K562 (cell line): ENCODE results near the gene RIMS3. TPM values are rescaled to one million over a fixed set of nuclear protein-coding genes. Genes with fewer than 3 reads are reported as not detected.

Experiments used
- ATAC-seq: fragments of 200-7000 bp; cut with Tn5 transposase; 3 replicates; pipeline ENCODE4 v1.9.1; 2020; ENCODE audit warnings: moderate library complexity
- BruUV-seq: library from RNA; stranded (reverse); fragments of 400-500 nt; replicated peaks from 2 replicates; lab custom pipeline; 2021; lab: Mats Ljungman, UMichigan
- CTCF ChIA-PET: fragments of 300-600 bp; formaldehyde crosslinking; extraction: SDS; loops from one replicate; lab custom pipeline; 2021; ENCODE audit warnings: low intra/inter-chr PET ratio; lab: Yijun Ruan, JAX
- POLR2A ChIA-PET: fragments of 300-600, 350-650 bp; sonication (Branson Sonifier 250); formaldehyde crosslinking; extraction: SDS; loops from one replicate; lab custom pipeline; 2021; ENCODE audit warnings: antibody characterized with exemption, inconsistent platforms; lab: Yijun Ruan, JAX
- DNase-seq, 4 experiments: peaks; one replicate each; pipeline versions ENCODE4 v3.0.0 to v3.0.0-alpha.2; 2011 to 2018; ENCODE audit warnings: low spot score in 3 of 4, mixed read lengths in 3 of 4; ENCODE audit errors: extremely low read depth in 1 of 4
- FAIRE-seq: peaks from 2 replicates; lab custom pipeline; 2011; peaks lifted over from hg19 to GRCh38; lab: Jason Lieb, UNC
- H2AFZ ChIP-seq: 2 replicates; pipeline ENCODE4 v1.6.0; 2011; ENCODE audit warnings: low read depth, low read length, control low read depth, inconsistent platforms
- H3K27ac ChIP-seq: fragments of 200-600 bp; 3 replicates; pipeline ENCODE4 v1.8.0; 2011; ENCODE audit warnings: low read depth, mild to moderate bottlenecking, control low read depth, inconsistent platforms, low read length, moderate library complexity, mixed read lengths; ENCODE audit errors: extremely low read depth
- H3K27me3 ChIP-seq, 2 experiments: fragments of 300-600 bp in 1 of 2; 2 replicates in 1 of 2; 3 replicates in 1 of 2; pipeline versions ENCODE4 v1.6.0 to v1.8.0; 2011; ENCODE audit warnings: inconsistent platforms in 2 of 2, low read length in 2 of 2, mild to moderate bottlenecking in 1 of 2, mixed read lengths in 1 of 2, moderate library complexity in 1 of 2; ENCODE audit not compliant: control insufficient read depth in 2 of 2, insufficient read depth in 2 of 2
- H3K36me3 ChIP-seq: fragments of 300-600 bp; 3 replicates; pipeline ENCODE4 v1.8.0; 2011; ENCODE audit warnings: mild to moderate bottlenecking, low read length, inconsistent platforms; ENCODE audit not compliant: control insufficient read depth, insufficient read depth
- H3K4me1 ChIP-seq, 2 experiments: fragments of 200-600 bp in 1 of 2; replicated peaks in 1 of 2; 2 replicates in 1 of 2; 3 replicates in 1 of 2; pipeline versions ENCODE4 v1.5.1 to v1.8.0; 2011; ENCODE audit warnings: inconsistent platforms in 2 of 2, low read length in 2 of 2, mild to moderate bottlenecking in 1 of 2, mixed read lengths in 1 of 2, moderate library complexity in 1 of 2; ENCODE audit not compliant: control insufficient read depth in 2 of 2, insufficient read depth in 2 of 2
- H3K4me2 ChIP-seq: 2 replicates; pipeline ENCODE4 v1.6.1; 2011; ENCODE audit warnings: low read length, control low read depth, inconsistent platforms, mixed read lengths; ENCODE audit not compliant: insufficient read depth
- H3K4me3 ChIP-seq: fragments of 200-600 bp; sonication (generic), shearing (Covaris generic); 2 replicates; pipeline ENCODE4 v1.5.1; 2016; ENCODE audit warnings: control low read depth, inconsistent platforms
- H3K79me2 ChIP-seq: fragments of 200-600 bp; 3 replicates; pipeline ENCODE4 v1.8.0; 2011; ENCODE audit warnings: low read length, inconsistent platforms; ENCODE audit not compliant: control insufficient read depth, insufficient read depth
- H3K9ac ChIP-seq, 2 experiments: 2 replicates each; pipeline versions ENCODE4 v1.6.0 to v1.6.1; 2011; ENCODE audit warnings: low read depth in 2 of 2, low read length in 2 of 2, control low read depth in 1 of 2, inconsistent platforms in 1 of 2, mild to moderate bottlenecking in 1 of 2, mixed read lengths in 1 of 2; ENCODE audit not compliant: insufficient read depth in 1 of 2
- H3K9me1 ChIP-seq: one replicate; pipeline ENCODE4 v1.6.0; 2011; ENCODE audit warnings: inconsistent platforms, mild to moderate bottlenecking, low read length, moderate library complexity; ENCODE audit not compliant: control insufficient read depth, insufficient read depth
- H3K9me3 ChIP-seq: replicated peaks from 2 replicates; pipeline ENCODE4 v1.5.1; 2011; ENCODE audit warnings: low read depth, low read length, inconsistent platforms; ENCODE audit not compliant: control insufficient read depth, insufficient read depth
- H4K20me1 ChIP-seq: replicated peaks from 2 replicates; pipeline ENCODE4 v1.6.1; 2011; ENCODE audit warnings: low read length, inconsistent platforms, mixed read lengths; ENCODE audit not compliant: control insufficient read depth, insufficient read depth
- BCOR ChIP-seq: fragments of 450-650 bp; IDR thresholded peaks from 2 replicates; pipeline ENCODE4 v1.6.1; 2016
- EP400 ChIP-seq: fragments of 450-650 bp; IDR thresholded peaks from 2 replicates; pipeline ENCODE4 v1.6.1; 2017; ENCODE audit warnings: antibody characterized with exemption, mild to moderate bottlenecking, moderate library complexity
- ETS2 ChIP-seq: IDR thresholded peaks from 2 replicates; pipeline ENCODE4 v1.6.1; 2016; ENCODE audit warnings: borderline replicate concordance, missing genetic modification characterization, mild to moderate bottlenecking, moderate library complexity, missing compliant biosample characterization; ENCODE audit not compliant: poor library complexity, severe bottlenecking
- MAFG ChIP-seq: fragments of 450-650 bp; conservative IDR thresholded peaks from 2 replicates; pipeline ENCODE4 v1.6.1; 2016; ENCODE audit warnings: missing genetic modification characterization, missing compliant biosample characterization
- MNT ChIP-seq, 2 experiments: fragments of 450-650 bp; conservative IDR thresholded peaks; 2 replicates each; pipeline ENCODE4 v1.6.1; 2017; ENCODE audit warnings: mild to moderate bottlenecking in 2 of 2, moderate library complexity in 2 of 2
- MYC ChIP-seq, 2 experiments: fragments of 250-450 bp in 1 of 2; sonication (Bioruptor Pico) in 1 of 2; IDR thresholded peaks; 2 replicates each; pipeline versions ENCODE4 v1.5.1 to v1.6.1; 2012 to 2021; ENCODE audit warnings: low read depth in 2 of 2, borderline replicate concordance in 1 of 2, improper control_type of control experiment in 1 of 2, low read length in 1 of 2, mild to moderate bottlenecking in 1 of 2, moderate library complexity in 1 of 2
- NUFIP1 ChIP-seq: fragments of 450-650 bp; IDR thresholded peaks from 2 replicates; pipeline ENCODE4 v1.6.1; 2018; ENCODE audit not compliant: partially characterized antibody
- TEAD2 ChIP-seq: fragments of 450-650 bp; IDR thresholded peaks from 2 replicates; pipeline ENCODE4 v1.6.1; 2016; ENCODE audit warnings: missing genetic modification characterization, control low read depth, missing compliant biosample characterization
- VEZF1 ChIP-seq: fragments of 200-800 bp; sonication (Bioruptor generic); IDR thresholded peaks from 2 replicates; pipeline ENCODE4 v1.6.1; 2017; ENCODE audit warnings: missing genetic modification characterization, missing compliant biosample characterization
- ZMIZ1 ChIP-seq, 2 experiments: fragments of 150-350 bp in 1 of 2; IDR thresholded peaks; 2 replicates each; pipeline ENCODE4 v1.6.1; 2012 to 2016; ENCODE audit warnings: low read depth in 2 of 2, low read length in 2 of 2, mild to moderate bottlenecking in 1 of 2, moderate library complexity in 1 of 2
- WGBS: fragments of 100-300 bp; shearing (Covaris generic); methylation state at CpG from one replicate; pipeline ENCODE4 v1.1.6; 2016; ENCODE audit warnings: low coverage, mixed read lengths; ENCODE audit not compliant: insufficient coverage; ENCODE audit errors: missing lambda C conversion rate; 5-methylcytosine and 5-hydroxymethylcytosine counted together
- in situ Hi-C: fragments of 300-500 bp; cut with MboI; formaldehyde crosslinking; loops from 4 replicates; pipeline ENCODE4 v1.15.0; 2018; ENCODE audit warnings: inconsistent platforms, mixed read lengths
- intact Hi-C: fragments of 100-400 bp; cut with micrococcal nuclease; formaldehyde crosslinking; loops from 2 replicates; pipeline ENCODE4 v1.14.2; 2022
- polyA plus RNA-seq, 8 experiments: library from polyadenylated mRNA; depleted of rRNA in 4 of 8; stranded (reverse) in 5 of 8; unstranded in 3 of 8; fragments of >200 nt; fragmentation: Nextera tagmentation in 2 of 8; fragmentation: Illumina TruSeq in 1 of 8; extraction: Ambion mirVana in 2 of 8; extraction: Trizol in 1 of 8; gene quantifications; 2 replicates each; pipeline versions ENCODE4 v1.2.1 to v1.2.3, GENCODE V29; 2011 to 2014; ENCODE audit warnings: inconsistent platforms in 1 of 8, missing spikeins in 1 of 8
- total RNA-seq, 7 experiments: library from RNA; depleted of rRNA in 6 of 7; stranded (reverse); fragments of >200 nt in 6 of 7; fragmentation: Illumina TruSeq in 2 of 7; extraction: Trizol in 2 of 7; gene quantifications; 2 replicates each; pipeline versions ENCODE4 v1.2.1 to v1.2.3, GENCODE V29; 2011 to 2021; ENCODE audit warnings: low replicate concordance in 1 of 7

RIMS3 gene
- total and polyA plus RNA-seq, 9 of the 15 experiments (the other 6 are each of a cell fraction or from before 2014, with no cell fraction given), result 0.06 to 1.2 (median 0.59) TPM

GRCh38 chr1:40712405-40712944 is 47.0 kb upstream of the RIMS3 start (continued):
- no peak for TF ChIP-seq ZMIZ1 (IDR thresholded peaks at IDR 0.05; ENCODE audit: low read depth in 2 of 2, low read length in 2 of 2)

- no TSS peak for BruUV-seq
- Histone ChIP-seq H3K36me3 (peaks cover 15% of the 10 kb centered on the region), H2AFZ (peak overlapping the region; percentile 37), H3K27ac (peak overlapping the region; percentile 90), H3K79me2 (peaks cover 87% of the 10 kb centered on the region), H3K27me3 (no peaks in the 10 kb centered on the region), H3K9ac (peak overlapping the region in 1 of 2 experiments; percentile 81; a peak in 2 of 4 replicates), H3K4me1 (peaks cover 0 to 29% of the 10 kb centered on the region in 2 experiments; a peak in 3 of 5 replicates), H3K4me3 (peak overlapping the region; percentile 49), H3K9me1 (no peaks in the 10 kb centered on the region), H3K4me2 (peak overlapping the region; percentile 87), H3K9me3 (no peaks in the 10 kb centered on the region), H4K20me1 (no peaks in the 10 kb centered on the region)
- ChIA-PET POLR2A (interaction anchor here (1.0 to 14.0 kb wide), 5 partner anchors 8 to 83 kb away, joined by 3 to 212 read pairs (median 10); partner anchors contain the start of gene NFYC), CTCF (no interaction called here)
- ATAC-seq (peak; percentile 33), FAIRE-seq (peak; percentile 64), DNase-seq (peak in 3 of 4 experiments; percentile 30 to 79 (median 50))
- WGBS, result 3% methylated on average over 3 of the region's 3 CpGs
- in situ Hi-C loops, result no loop called here
- intact Hi-C loops, result no loop called here
- no peak for TF ChIP-seq BCOR
- TF ChIP-seq ETS2 (tag), result no peak
- peak; percentile 41 to 66; a peak in 3 of 4 replicates for TF ChIP-seq MNT (conservative IDR thresholded peaks at IDR 0.05)
- TF ChIP-seq NUFIP1, result peak; percentile 61
- TF ChIP-seq MYC (IDR thresholded peaks at IDR 0.05; ENCODE audit: low read depth, low read length), result 0 out of 2 replicates have a peak, but pooled peaks have one; percentile 24
- TF ChIP-seq MYC (CRISPR knock-in tag; IDR thresholded peaks at IDR 0.05; ENCODE audit: borderline replicate concordance, low read depth), result no peak
- peak; percentile 33; the same call in 1 of the 2 replicates for TF ChIP-seq VEZF1 (CRISPR knock-in tag)
- no peak for TF ChIP-seq TEAD2
- TF ChIP-seq EP400, result peak; percentile 49; the same call in 1 of the 2 replicates
- TF ChIP-seq MAFG (tag), result peak; percentile 76
Observed at GRCh38 chr1:40711465-40712404, 46.3 kb upstream of the RIMS3 start.
